ENCODE measurements around the gene KRTAP5-6.
"Not testable (repeated sequence)": the region's sequence is repeated elsewhere in the genome, so short reads cannot be mapped to it uniquely, and the experiment has no call there.

KRTAP5-6 gene

GRCh38 chr11:1675536-1676228 lies 21.3 kb upstream of the KRTAP5-6 start:
- Histone ChIP-seq H3K27me3 (ENCODE audit: control insufficient read depth, insufficient read depth, low read length) (peaks cover 11% of the 10 kb centered on the region), H3K4me3 (ENCODE audit: low read length) (no peak overlapping the region), H3K9ac (ENCODE audit: low read length) (no peak overlapping the region)

GRCh38 chr11:1676229-1676740 lies 20.7 kb upstream of the KRTAP5-6 start:
- Histone ChIP-seq H3K4me1 (ENCODE audit: control insufficient read depth, low read depth, low read length) (no peaks in the 10 kb centered on the region), H3K27me3 (ENCODE audit: control insufficient read depth, insufficient read depth, low read length) (peaks cover 11% of the 10 kb centered on the region), H3K4me3 (ENCODE audit: low read length) (no peak overlapping the region), H3K36me3 (ENCODE audit: control insufficient read depth, low read depth, low read length) (no peaks in the 10 kb centered on the region), H3K9ac (ENCODE audit: low read length) (no peak overlapping the region), H3K27ac (ENCODE audit: low read length) (no peak overlapping the region), H3K9me3 (ENCODE audit: control insufficient read depth, low read depth, low read length) (no peaks in the 10 kb centered on the region)

More at GRCh38 chr11:1675536-1676228, 21.3 kb upstream of the KRTAP5-6 start:
- no peaks in the 10 kb centered on the region for H3K9me3 ChIP-seq (ENCODE audit: control insufficient read depth, low read depth, low read length)
- H3K4me1 ChIP-seq (ENCODE audit: control insufficient read depth, low read depth, low read length) = no peaks in the 10 kb centered on the region
- H3K27ac ChIP-seq (ENCODE audit: low read length) = no peak overlapping the region
- H3K36me3 ChIP-seq (ENCODE audit: control insufficient read depth, low read depth, low read length) = no peaks in the 10 kb centered on the region

GRCh38 chr11:1679881-1680280 lies 17.1 kb upstream of the KRTAP5-6 start:
- Histone ChIP-seq H3K36me3 (ENCODE audit: control insufficient read depth, low read depth, low read length) (no peaks in the 10 kb centered on the region), H3K4me3 (ENCODE audit: low read length) (no peak overlapping the region), H3K4me1 (ENCODE audit: control insufficient read depth, low read depth, low read length) (no peaks in the 10 kb centered on the region), H3K9ac (ENCODE audit: low read length) (no peak overlapping the region), H3K27me3 (ENCODE audit: control insufficient read depth, insufficient read depth, low read length) (peaks cover under 1% of the 10 kb centered on the region), H3K9me3 (ENCODE audit: control insufficient read depth, low read depth, low read length) (no peaks in the 10 kb centered on the region), H3K27ac (ENCODE audit: low read length) (no peak overlapping the region)

GRCh38 chr11:1682225-1682905 lies 14.6 kb upstream of the KRTAP5-6 start:
- H3K27me3 ChIP-seq (ENCODE audit: control insufficient read depth, insufficient read depth, low read length) = no peaks in the 10 kb centered on the region
- H3K36me3 ChIP-seq (ENCODE audit: control insufficient read depth, low read depth, low read length) = no peaks in the 10 kb centered on the region
- no peak overlapping the region for H3K4me3 ChIP-seq (ENCODE audit: low read length)
- no peaks in the 10 kb centered on the region for H3K4me1 ChIP-seq (ENCODE audit: control insufficient read depth, low read depth, low read length)
- H3K27ac ChIP-seq (ENCODE audit: low read length) = no peak overlapping the region
- no peaks in the 10 kb centered on the region for H3K9me3 ChIP-seq (ENCODE audit: control insufficient read depth, low read depth, low read length)
- H3K9ac ChIP-seq (ENCODE audit: low read length) = no peak overlapping the region

GRCh38 chr11:1683216-1683615 lies 13.8 kb upstream of the KRTAP5-6 start:
- not testable (repeated sequence) for H3K9ac ChIP-seq (ENCODE audit: low read length); H3K9me3 ChIP-seq (ENCODE audit: control insufficient read depth, low read depth, low read length); H3K27me3 ChIP-seq (ENCODE audit: control insufficient read depth, insufficient read depth, low read length); H3K27ac ChIP-seq (ENCODE audit: low read length); H3K4me3 ChIP-seq (ENCODE audit: low read length); H3K36me3 ChIP-seq (ENCODE audit: control insufficient read depth, low read depth, low read length); H3K4me1 ChIP-seq (ENCODE audit: control insufficient read depth, low read depth, low read length)

GRCh38 chr11:1683904-1684572 lies 13.0 kb upstream of the KRTAP5-6 start:
- not testable (repeated sequence) for H3K4me1 ChIP-seq (ENCODE audit: control insufficient read depth, low read depth, low read length); H3K27ac ChIP-seq (ENCODE audit: low read length); H3K36me3 ChIP-seq (ENCODE audit: control insufficient read depth, low read depth, low read length); H3K4me3 ChIP-seq (ENCODE audit: low read length); H3K27me3 ChIP-seq (ENCODE audit: control insufficient read depth, insufficient read depth, low read length); H3K9me3 ChIP-seq (ENCODE audit: control insufficient read depth, low read depth, low read length); H3K9ac ChIP-seq (ENCODE audit: low read length)

GRCh38 chr11:1684886-1685874 lies 11.8 kb upstream of the KRTAP5-6 start:
- H3K27ac ChIP-seq (ENCODE audit: low read length); H3K9ac ChIP-seq (ENCODE audit: low read length); H3K27me3 ChIP-seq (ENCODE audit: control insufficient read depth, insufficient read depth, low read length); H3K4me1 ChIP-seq (ENCODE audit: control insufficient read depth, low read depth, low read length); H3K9me3 ChIP-seq (ENCODE audit: control insufficient read depth, low read depth, low read length); H3K4me3 ChIP-seq (ENCODE audit: low read length); H3K36me3 ChIP-seq (ENCODE audit: control insufficient read depth, low read depth, low read length): not testable (repeated sequence)

- H3K4me3 ChIP-seq (ENCODE audit: low read length); H3K4me1 ChIP-seq (ENCODE audit: control insufficient read depth, low read depth, low read length); H3K27ac ChIP-seq (ENCODE audit: low read length); H3K9me3 ChIP-seq (ENCODE audit: control insufficient read depth, low read depth, low read length); H3K36me3 ChIP-seq (ENCODE audit: control insufficient read depth, low read depth, low read length); H3K27me3 ChIP-seq (ENCODE audit: control insufficient read depth, insufficient read depth, low read length); H3K9ac ChIP-seq (ENCODE audit: low read length): not testable (repeated sequence)
Observed at GRCh38 chr11:1686220-1686619, 10.8 kb upstream of the KRTAP5-6 start.

GRCh38 chr11:1688336-1688947 lies 8.6 kb upstream of the KRTAP5-6 start:
- not testable (repeated sequence) for H3K36me3 ChIP-seq (ENCODE audit: control insufficient read depth, low read depth, low read length); H3K27ac ChIP-seq (ENCODE audit: low read length); H3K4me3 ChIP-seq (ENCODE audit: low read length); H3K9ac ChIP-seq (ENCODE audit: low read length); H3K4me1 ChIP-seq (ENCODE audit: control insufficient read depth, low read depth, low read length); H3K27me3 ChIP-seq (ENCODE audit: control insufficient read depth, insufficient read depth, low read length); H3K9me3 ChIP-seq (ENCODE audit: control insufficient read depth, low read depth, low read length)

GRCh38 chr11:1689250-1690166 lies 7.5 kb upstream of the KRTAP5-6 start:
- not testable (repeated sequence) for H3K9ac ChIP-seq (ENCODE audit: low read length); H3K4me1 ChIP-seq (ENCODE audit: control insufficient read depth, low read depth, low read length); H3K9me3 ChIP-seq (ENCODE audit: control insufficient read depth, low read depth, low read length); H3K27me3 ChIP-seq (ENCODE audit: control insufficient read depth, insufficient read depth, low read length); H3K27ac ChIP-seq (ENCODE audit: low read length); H3K36me3 ChIP-seq (ENCODE audit: control insufficient read depth, low read depth, low read length); H3K4me3 ChIP-seq (ENCODE audit: low read length)
